CD14-positive monocyte (primary cell): ENCODE measurements around the gene IL23R. TPM values are rescaled to one million over a fixed set of nuclear protein-coding genes. Genes with fewer than 3 reads are reported as not detected.
"Not testable (repeated sequence)": the region's sequence is repeated elsewhere in the genome, so short reads cannot be mapped to it uniquely, and the experiment has no call there.

ENCODE experiments used
- DNase-seq, 3 donors: peaks; one replicate each; pipeline ENCODE4 v3.0.0-alpha.2; 2011 to 2022
- H2AFZ ChIP-seq: 2 replicates; pipeline ENCODE4 v1.6.0; 2012; ENCODE audit warnings: mild to moderate bottlenecking, low read depth, low read length, inconsistent platforms; ENCODE audit not compliant: insufficient read depth, poor library complexity, severe bottlenecking
- H3K27ac ChIP-seq, 2 donors: 1 replicate in 1 of 2; 2 replicates in 1 of 2; pipeline ENCODE4 v1.5.1; 2012 to 2013; ENCODE audit warnings: low read length in 2 of 2, control low read depth in 1 of 2, inconsistent platforms in 1 of 2, low read depth in 1 of 2, mild to moderate bottlenecking in 1 of 2
- H3K27me3 ChIP-seq, 2 donors: one replicate each; pipeline versions ENCODE4 v1.6.0 to v1.6.1; 2011 to 2013; ENCODE audit warnings: low read length in 2 of 2; ENCODE audit not compliant: control insufficient read depth in 2 of 2, insufficient read depth in 2 of 2
- H3K36me3 ChIP-seq, 2 donors: replicated peaks in 1 of 2; 1 replicate in 1 of 2; 2 replicates in 1 of 2; pipeline versions ENCODE4 v1.5.1 to v1.6.1; 2012 to 2013; ENCODE audit warnings: low read length in 2 of 2, control low read depth in 1 of 2, inconsistent platforms in 1 of 2, mild to moderate bottlenecking in 1 of 2; ENCODE audit not compliant: insufficient read depth in 2 of 2, control insufficient read depth in 1 of 2
- H3K4me1 ChIP-seq, 2 donors: 1 replicate in 1 of 2; 2 replicates in 1 of 2; pipeline versions ENCODE4 v1.5.1 to v1.6.1; 2012 to 2013; ENCODE audit warnings: low read length in 2 of 2, control low read depth in 1 of 2, inconsistent platforms in 1 of 2, mild to moderate bottlenecking in 1 of 2, moderate library complexity in 1 of 2; ENCODE audit not compliant: insufficient read depth in 2 of 2, control insufficient read depth in 1 of 2
- H3K4me2 ChIP-seq: replicated peaks from 2 replicates; pipeline ENCODE3; 2012; ENCODE audit warnings: low read length, moderate library complexity, mild to moderate bottlenecking; ENCODE audit not compliant: poor library complexity, severe bottlenecking; ENCODE audit errors: extremely low read depth
- H3K4me3 ChIP-seq, 3 experiments: fragments of 200-600 bp in 1 of 3; sonication (generic) in 1 of 3; replicated peaks in 1 of 3; 1 replicate in 2 of 3; 2 replicates in 1 of 3; pipeline ENCODE4 v1.5.1; 2011 to 2013; ENCODE audit warnings: low read length in 3 of 3, mild to moderate bottlenecking in 3 of 3, control low read depth in 2 of 3, low read depth in 2 of 3, inconsistent platforms in 1 of 3, moderate library complexity in 1 of 3
- H3K79me2 ChIP-seq: 2 replicates; pipeline ENCODE4 v1.6.0; 2012; ENCODE audit warnings: mild to moderate bottlenecking, control low read depth, inconsistent platforms, low read length, moderate library complexity; ENCODE audit not compliant: insufficient read depth
- H3K9ac ChIP-seq: 2 replicates; pipeline ENCODE4 v1.6.0; 2017; ENCODE audit warnings: low read length, mild to moderate bottlenecking; ENCODE audit not compliant: insufficient read depth, poor library complexity, severe bottlenecking
- H3K9me3 ChIP-seq, 2 donors: replicated peaks in 1 of 2; 1 replicate in 1 of 2; 2 replicates in 1 of 2; pipeline versions ENCODE4 v1.5.1 to v1.6.1; 2012 to 2013; ENCODE audit warnings: low read length in 2 of 2, control low read depth in 1 of 2; ENCODE audit not compliant: control insufficient read depth in 1 of 2, insufficient read depth in 1 of 2
- H4K20me1 ChIP-seq: 2 replicates; pipeline ENCODE4 v1.6.0; 2012; ENCODE audit warnings: mild to moderate bottlenecking, low read length, control low read depth, moderate library complexity; ENCODE audit not compliant: insufficient read depth
- H3K27ac Mint-ChIP-seq, 7 donors: one replicate each; pipeline ENCODE4 v1.8.0; 2020; ENCODE audit warnings: mild to moderate bottlenecking in 7 of 7, mixed read lengths in 7 of 7, moderate library complexity in 6 of 7, inconsistent platforms in 2 of 7
- H3K27me3 Mint-ChIP-seq, 3 donors: one replicate each; pipeline ENCODE4 v1.8.0; 2021 to 2022; ENCODE audit warnings: low read depth in 3 of 3, mild to moderate bottlenecking in 3 of 3, mixed read lengths in 3 of 3, moderate library complexity in 3 of 3, inconsistent platforms in 1 of 3
- H3K36me3 Mint-ChIP-seq, 2 donors: one replicate each; pipeline ENCODE4 v1.8.0; 2020; ENCODE audit warnings: mixed read lengths in 2 of 2, inconsistent platforms in 1 of 2, mild to moderate bottlenecking in 1 of 2
- H3K4me1 Mint-ChIP-seq: one replicate; pipeline ENCODE4 v1.8.0; 2020; ENCODE audit warnings: mild to moderate bottlenecking, mixed read lengths
- H3K4me3 Mint-ChIP-seq, 2 donors: one replicate each; pipeline ENCODE4 v1.8.0; 2020; ENCODE audit warnings: mild to moderate bottlenecking in 2 of 2, mixed read lengths in 2 of 2, moderate library complexity in 1 of 2
- H3K9me3 Mint-ChIP-seq, 7 donors: one replicate each; pipeline ENCODE4 v1.8.0; 2020 to 2022; ENCODE audit warnings: mixed read lengths in 7 of 7, mild to moderate bottlenecking in 6 of 7, moderate library complexity in 6 of 7, inconsistent platforms in 2 of 7
- CTCF ChIP-seq: fragments of 200-600 bp; IDR thresholded peaks from one replicate; pipeline ENCODE4 v1.8.0; 2022; ENCODE audit warnings: antibody characterized with exemption, mild to moderate bottlenecking
- WGBS: methylation state at CpG from one replicate; pipeline ENCODE4 v1.1.5; 2013; ENCODE audit warnings: missing lambda C conversion rate; ENCODE audit not compliant: insufficient coverage; 5-methylcytosine and 5-hydroxymethylcytosine counted together
- intact Hi-C, 2 donors: fragments of 100-400 bp; cut with micrococcal nuclease; formaldehyde crosslinking; loops; one replicate each; pipeline versions ENCODE4 v1.15.0 to v1.15.1; 2023
- polyA plus RNA-seq, 3 donors: library from polyadenylated mRNA; depleted of rRNA in 1 of 3; unstranded in 2 of 3; stranded (reverse) in 1 of 3; fragments of 300-500 nt in 2 of 3; fragments of >200 nt in 1 of 3; fragmentation: Illumina TruSeq in 2 of 3; gene quantifications; 1 replicate in 2 of 3; 2 replicates in 1 of 3; pipeline ENCODE4 v1.2.3, GENCODE V29; 2012 to 2021

IL23R gene
- polyA plus RNA-seq, 3 donors: not detected

- H3K4me2 ChIP-seq: no peak overlapping the region
- H2AFZ ChIP-seq: no peak overlapping the region
- Mint-ChIP-seq H3K27me3 (peaks cover 0 to 2% (median 0%) of the 10 kb centered on the region in 3 donors), H3K4me3 (no peak overlapping the region), H3K4me1 (no peaks in the 10 kb centered on the region), H3K9me3 (no peaks in the 10 kb centered on the region), H3K27ac (no peak overlapping the region), H3K36me3 (no peaks in the 10 kb centered on the region)
- H3K9me3 ChIP-seq: no peaks in the 10 kb centered on the region
- TF ChIP-seq CTCF: no peak
- intact Hi-C loops: no loop called here
- H3K9ac ChIP-seq: no peak overlapping the region
- H3K4me1 ChIP-seq: no peaks in the 10 kb centered on the region
- no peaks in the 10 kb centered on the region for H3K79me2 ChIP-seq
- no peak for DNase-seq
- 77% methylated on average over 4 of the region's 8 CpGs for WGBS
- no peak overlapping the region for H3K27ac ChIP-seq
- H3K36me3 ChIP-seq: no peaks in the 10 kb centered on the region
- H3K27me3 ChIP-seq: no peaks in the 10 kb centered on the region
- no peaks in the 10 kb centered on the region for H4K20me1 ChIP-seq
- H3K4me3 ChIP-seq: no peak overlapping the region
Observed at GRCh38 chr1:67204298-67204980, 38.2 kb downstream of the IL23R start.

- H3K27me3 Mint-ChIP-seq, H3K79me2 ChIP-seq, H3K9me3 Mint-ChIP-seq, H2AFZ ChIP-seq, H3K27ac ChIP-seq, H3K4me3 Mint-ChIP-seq, H3K4me1 Mint-ChIP-seq, H3K9me3 ChIP-seq, H3K4me3 ChIP-seq, H3K36me3 ChIP-seq, intact Hi-C loops, H3K36me3 Mint-ChIP-seq, DNase-seq, H3K27ac Mint-ChIP-seq, H3K9ac ChIP-seq, H3K27me3 ChIP-seq, H4K20me1 ChIP-seq, H3K4me1 ChIP-seq, H3K4me2 ChIP-seq: not testable (repeated sequence)
- WGBS: 100% methylated on average over 1 of the region's 5 CpGs
Observed at GRCh38 chr1:67207398-67207797, 41.1 kb downstream of the IL23R start.
